CD4-positive, CD25-positive, alpha-beta regulatory T cell (primary cell): ENCODE data around the gene FOXB1. TPM values are rescaled to one million over a fixed set of nuclear protein-coding genes. Genes with fewer than 3 reads are reported as not detected.
A peak's percentile ranks its signal among the peaks of the same experiment; 100 is the strongest.

Source experiments
- ATAC-seq, 2 donors: fragments of 150-1000 bp; cut with Tn5 transposase; one replicate each; pipeline ENCODE4 v1.10.0; 2021; ENCODE audit warnings: low read depth in 2 of 2, moderate number of reproducible peaks in 2 of 2, moderate library complexity in 1 of 2
- DNase-seq, 3 donors: peaks; one replicate each; pipeline versions ENCODE4 v3.0.0 to v3.0.0-alpha.2; 2012 to 2022; ENCODE audit warnings: mixed read lengths in 1 of 3
- H3K27ac ChIP-seq: one replicate; pipeline ENCODE4 v1.7.0; 2013; ENCODE audit warnings: mild to moderate bottlenecking, low read length; ENCODE audit not compliant: insufficient read depth, poor library complexity, severe bottlenecking
- H3K27me3 ChIP-seq: one replicate; pipeline ENCODE4 v1.7.0; 2013; ENCODE audit warnings: low read length; ENCODE audit not compliant: control insufficient read depth, insufficient read depth
- H3K36me3 ChIP-seq: one replicate; pipeline ENCODE4 v1.7.0; 2013; ENCODE audit warnings: mild to moderate bottlenecking, low read length, moderate library complexity; ENCODE audit not compliant: control insufficient read depth, insufficient read depth
- H3K4me1 ChIP-seq: 2 replicates; pipeline ENCODE4 v1.7.0; 2013; ENCODE audit warnings: mild to moderate bottlenecking, low read length; ENCODE audit not compliant: insufficient read depth, control insufficient read depth, poor library complexity, severe bottlenecking
- H3K4me3 ChIP-seq: one replicate; pipeline ENCODE4 v1.7.0; 2013; ENCODE audit warnings: low read depth, mild to moderate bottlenecking, low read length, moderate library complexity
- H3K9me3 ChIP-seq, 2 experiments: 1 replicate in 1 of 2; 2 replicates in 1 of 2; pipeline ENCODE4 v1.7.0; 2013; ENCODE audit warnings: low read length in 2 of 2, mild to moderate bottlenecking in 1 of 2, moderate library complexity in 1 of 2; ENCODE audit not compliant: control insufficient read depth in 2 of 2
- H3K27ac Mint-ChIP-seq, 3 donors: one replicate each; pipeline ENCODE4 v1.8.0; 2020 to 2022; ENCODE audit warnings: mild to moderate bottlenecking in 3 of 3, mixed read lengths in 3 of 3, moderate library complexity in 2 of 3
- H3K27me3 Mint-ChIP-seq: one replicate; pipeline ENCODE4 v1.8.0; 2022; ENCODE audit warnings: mild to moderate bottlenecking, mixed read lengths
- H3K36me3 Mint-ChIP-seq: one replicate; pipeline ENCODE4 v1.8.0; 2020; ENCODE audit warnings: mixed read lengths
- H3K4me1 Mint-ChIP-seq, 4 donors: one replicate each; pipeline ENCODE4 v1.8.0; 2020 to 2022; ENCODE audit warnings: mixed read lengths in 4 of 4, mild to moderate bottlenecking in 1 of 4
- H3K4me3 Mint-ChIP-seq, 4 donors: one replicate each; pipeline ENCODE4 v1.8.0; 2020 to 2022; ENCODE audit warnings: mild to moderate bottlenecking in 4 of 4, mixed read lengths in 4 of 4, moderate library complexity in 3 of 4
- H3K9me3 Mint-ChIP-seq, 7 donors: one replicate each; pipeline ENCODE4 v1.8.0; 2020 to 2022; ENCODE audit warnings: mixed read lengths in 7 of 7, mild to moderate bottlenecking in 3 of 7, moderate library complexity in 2 of 7
- polyA plus RNA-seq, 4 donors: library from polyadenylated mRNA; unstranded; fragments of 300-500 nt; fragmentation: Illumina TruSeq; gene quantifications; one replicate each; pipeline ENCODE4 v1.2.3, GENCODE V29; 2021
- total RNA-seq: library from RNA; stranded (reverse); gene quantifications from one replicate; pipeline ENCODE4 v1.2.3, GENCODE V29; 2022

The FOXB1 gene
- total and polyA plus RNA-seq, 5 donors from 2014 or later: 0.46 to 4.0 (median 1.2) TPM

- Histone ChIP-seq H3K4me1 (peaks cover 46% of the 10 kb centered on the region), H3K27me3 (peaks cover 83% of the 10 kb centered on the region), H3K9me3 (peaks cover 0 to 6% of the 10 kb centered on the region in 2 experiments), H3K27ac (no peak overlapping the region), H3K4me3 (no peak overlapping the region), H3K36me3 (no peaks in the 10 kb centered on the region)
- no peaks in the 10 kb centered on the region for H3K36me3 Mint-ChIP-seq
- peaks cover 96% of the 10 kb centered on the region for H3K27me3 Mint-ChIP-seq
- peak overlapping the region in 2 of 3 donors; percentile 1 to 60 for H3K27ac Mint-ChIP-seq
- DNase-seq: no peak
- H3K4me1 Mint-ChIP-seq: peaks cover 14 to 50% (median 31%) of the 10 kb centered on the region in 4 donors
- H3K4me3 Mint-ChIP-seq: peak overlapping the region; percentile 48 to 74 (median 58)
- no peak for ATAC-seq
- H3K9me3 Mint-ChIP-seq: peaks cover 0 to 10% (median 0%) of the 10 kb centered on the region in 7 donors
These were observed 9.1 kb upstream of the FOXB1 start for GRCh38 chr15:59994888-59995557.

- ATAC-seq: no peak
- H3K9me3 Mint-ChIP-seq: peaks cover 0 to 17% (median 0%) of the 10 kb centered on the region in 7 donors
- H3K27me3 Mint-ChIP-seq: peaks cover 100% of the 10 kb centered on the region
- peak overlapping the region in 1 of 3 donors; percentile 60 for H3K27ac Mint-ChIP-seq
- H3K36me3 ChIP-seq: no peaks in the 10 kb centered on the region
- peaks cover 86% of the 10 kb centered on the region for H3K27me3 ChIP-seq
- peaks cover 14 to 56% (median 35%) of the 10 kb centered on the region in 4 donors for H3K4me1 Mint-ChIP-seq
- H3K27ac ChIP-seq: no peak overlapping the region
- H3K4me3 ChIP-seq: no peak overlapping the region
- no peak for DNase-seq
- H3K4me1 ChIP-seq: peaks cover 49% of the 10 kb centered on the region
- no peaks in the 10 kb centered on the region for H3K36me3 Mint-ChIP-seq
- H3K4me3 Mint-ChIP-seq: peak overlapping the region in 3 of 4 donors; percentile 43 to 76 (median 69)
- peaks cover 3 to 7% of the 10 kb centered on the region in 2 experiments for H3K9me3 ChIP-seq
These were observed 8.4 kb upstream of the FOXB1 start for GRCh38 chr15:59995568-59996297.

GRCh38 chr15:59996298-59997041 is 7.6 kb upstream of the FOXB1 start:
- no peak for ATAC-seq
- Histone ChIP-seq H3K27ac (no peak overlapping the region), H3K4me1 (peaks cover 49% of the 10 kb centered on the region), H3K36me3 (no peaks in the 10 kb centered on the region), H3K9me3 (peaks cover 7 to 14% of the 10 kb centered on the region in 2 experiments), H3K4me3 (peak overlapping the region; percentile 13), H3K27me3 (peaks cover 85% of the 10 kb centered on the region)
- no peak for DNase-seq
- peak overlapping the region; percentile 59 to 73 (median 68) for H3K4me3 Mint-ChIP-seq
- peaks cover 100% of the 10 kb centered on the region for H3K27me3 Mint-ChIP-seq
- no peaks in the 10 kb centered on the region for H3K36me3 Mint-ChIP-seq
- peak overlapping the region in 1 of 3 donors; percentile 60 for H3K27ac Mint-ChIP-seq
- H3K9me3 Mint-ChIP-seq: peaks cover 0 to 17% (median 4%) of the 10 kb centered on the region in 7 donors
- peaks cover 19 to 61% (median 38%) of the 10 kb centered on the region in 4 donors for H3K4me1 Mint-ChIP-seq

GRCh38 chr15:59997070-59997701 is 6.9 kb upstream of the FOXB1 start:
- Mint-ChIP-seq H3K4me3 (peak overlapping the region in 3 of 4 donors; percentile 66 to 73 (median 69)), H3K27ac (no peak overlapping the region), H3K4me1 (peaks cover 19 to 68% (median 42%) of the 10 kb centered on the region in 4 donors), H3K9me3 (peaks cover 0 to 18% (median 4%) of the 10 kb centered on the region in 7 donors), H3K36me3 (no peaks in the 10 kb centered on the region), H3K27me3 (peaks cover 100% of the 10 kb centered on the region)
- Histone ChIP-seq H3K27ac (no peak overlapping the region), H3K4me1 (peaks cover 49% of the 10 kb centered on the region), H3K27me3 (peaks cover 87% of the 10 kb centered on the region), H3K4me3 (peak overlapping the region; percentile 47), H3K36me3 (no peaks in the 10 kb centered on the region), H3K9me3 (peaks cover 8 to 21% of the 10 kb centered on the region in 2 experiments)
- peak; percentile 69 to 72 for ATAC-seq
- DNase-seq: peak; percentile 48 to 84 (median 56)

GRCh38 chr15:59998305-59998949 is 5.7 kb upstream of the FOXB1 start:
- no peak overlapping the region for H3K27ac ChIP-seq
- H3K9me3 Mint-ChIP-seq: peaks cover 0 to 21% (median 4%) of the 10 kb centered on the region in 7 donors
- peak overlapping the region in 1 of 3 donors; percentile 32 for H3K27ac Mint-ChIP-seq
- H3K4me1 ChIP-seq: peaks cover 51% of the 10 kb centered on the region
- H3K4me3 Mint-ChIP-seq: peak overlapping the region; percentile 8 to 69 (median 31)
- H3K36me3 ChIP-seq: no peaks in the 10 kb centered on the region
- no peaks in the 10 kb centered on the region for H3K36me3 Mint-ChIP-seq
- DNase-seq: no peak
- H3K4me1 Mint-ChIP-seq: peaks cover 26 to 78% (median 49%) of the 10 kb centered on the region in 4 donors
- H3K27me3 Mint-ChIP-seq: peaks cover 100% of the 10 kb centered on the region
- H3K9me3 ChIP-seq: peaks cover 14 to 29% of the 10 kb centered on the region in 2 experiments
- no peak overlapping the region for H3K4me3 ChIP-seq
- ATAC-seq: no peak
- H3K27me3 ChIP-seq: peaks cover 89% of the 10 kb centered on the region

GRCh38 chr15:59998950-59999611 is 5.0 kb upstream of the FOXB1 start:
- peaks cover 0 to 23% (median 4%) of the 10 kb centered on the region in 7 donors for H3K9me3 Mint-ChIP-seq
- peak overlapping the region in 3 of 4 donors; percentile 38 to 51 (median 44) for H3K4me3 Mint-ChIP-seq
- H3K9me3 ChIP-seq: peaks cover 14 to 29% of the 10 kb centered on the region in 2 experiments

More at GRCh38 chr15:59998950-59999611, 5.0 kb upstream of the FOXB1 start:
- Histone ChIP-seq H3K27me3 (peaks cover 87% of the 10 kb centered on the region), H3K4me1 (peaks cover 53% of the 10 kb centered on the region), H3K36me3 (no peaks in the 10 kb centered on the region), H3K27ac (no peak overlapping the region), H3K4me3 (no peak overlapping the region)
- no peak for ATAC-seq
- DNase-seq: no peak
- Mint-ChIP-seq H3K36me3 (no peaks in the 10 kb centered on the region), H3K27me3 (peaks cover 100% of the 10 kb centered on the region), H3K4me1 (peaks cover 26 to 79% (median 51%) of the 10 kb centered on the region in 4 donors), H3K27ac (no peak overlapping the region)
